Fibroblast of pulmonary artery (primary cell): ENCODE measurements around the gene ZDHHC22.

Experiments used
- DNase-seq: peaks from one replicate; pipeline ENCODE4 v3.0.0-alpha.2; 2010; ENCODE audit warnings: low read depth
- H3K4me3 ChIP-seq: replicated peaks from 2 replicates; pipeline ENCODE4 v1.5.1; 2011; ENCODE audit warnings: low read depth, mild to moderate bottlenecking, control low read depth, low read length, moderate library complexity
- TF ChIP-seq, protein P1 (sequence below): IDR thresholded peaks from 2 replicates; pipeline ENCODE4 v1.5.1; 2011; ENCODE audit warnings: mild to moderate bottlenecking, control low read depth, low read length, inconsistent platforms; ENCODE audit errors: missing control alignments

Gene ZDHHC22

DNA sequence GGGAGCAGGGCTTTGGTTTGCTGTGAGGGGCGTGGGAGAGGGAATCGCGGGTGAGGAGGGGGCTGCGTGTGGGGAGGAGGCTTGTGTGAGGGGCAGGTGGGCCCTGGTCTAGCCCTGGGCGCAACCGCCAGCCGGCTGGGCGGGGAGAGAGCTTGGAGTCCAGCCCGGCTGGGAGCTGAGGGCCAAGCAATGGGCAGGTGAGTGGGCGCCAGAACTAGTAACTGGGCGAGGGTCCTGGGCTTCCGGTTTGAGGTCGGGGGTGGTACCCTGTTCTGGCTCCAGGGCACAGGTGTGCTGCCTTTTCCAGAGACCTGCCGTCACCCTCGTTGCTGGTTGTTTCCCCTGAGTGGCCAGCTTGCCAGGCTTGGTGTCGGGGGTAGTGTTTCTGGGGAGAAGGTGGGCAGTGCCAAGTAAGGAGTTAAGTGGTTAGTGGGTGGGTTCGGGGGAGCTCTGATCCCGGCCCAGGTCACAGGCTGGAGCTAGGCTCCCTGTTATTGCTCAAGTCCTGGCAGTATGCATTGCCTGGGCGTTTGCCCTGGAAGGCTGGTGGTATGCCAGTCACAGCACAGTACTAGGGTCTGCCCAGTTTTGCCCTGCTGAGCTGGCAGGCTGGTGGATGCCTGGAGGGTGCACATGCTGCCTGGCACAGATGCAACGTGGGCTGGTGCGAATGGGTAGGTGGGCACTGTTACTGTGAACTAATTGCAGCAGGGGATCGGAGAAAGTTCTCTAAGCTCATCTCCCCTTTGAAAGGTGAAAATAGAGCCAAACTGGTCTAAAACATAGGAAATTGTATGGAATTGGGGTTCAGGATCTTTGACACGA lies 42.9 kb downstream of the ZDHHC22 start:
- DNase-seq, result no peak
- peak overlapping the region; percentile 97 for H3K4me3 ChIP-seq
- TF ChIP-seq, protein P1, sequence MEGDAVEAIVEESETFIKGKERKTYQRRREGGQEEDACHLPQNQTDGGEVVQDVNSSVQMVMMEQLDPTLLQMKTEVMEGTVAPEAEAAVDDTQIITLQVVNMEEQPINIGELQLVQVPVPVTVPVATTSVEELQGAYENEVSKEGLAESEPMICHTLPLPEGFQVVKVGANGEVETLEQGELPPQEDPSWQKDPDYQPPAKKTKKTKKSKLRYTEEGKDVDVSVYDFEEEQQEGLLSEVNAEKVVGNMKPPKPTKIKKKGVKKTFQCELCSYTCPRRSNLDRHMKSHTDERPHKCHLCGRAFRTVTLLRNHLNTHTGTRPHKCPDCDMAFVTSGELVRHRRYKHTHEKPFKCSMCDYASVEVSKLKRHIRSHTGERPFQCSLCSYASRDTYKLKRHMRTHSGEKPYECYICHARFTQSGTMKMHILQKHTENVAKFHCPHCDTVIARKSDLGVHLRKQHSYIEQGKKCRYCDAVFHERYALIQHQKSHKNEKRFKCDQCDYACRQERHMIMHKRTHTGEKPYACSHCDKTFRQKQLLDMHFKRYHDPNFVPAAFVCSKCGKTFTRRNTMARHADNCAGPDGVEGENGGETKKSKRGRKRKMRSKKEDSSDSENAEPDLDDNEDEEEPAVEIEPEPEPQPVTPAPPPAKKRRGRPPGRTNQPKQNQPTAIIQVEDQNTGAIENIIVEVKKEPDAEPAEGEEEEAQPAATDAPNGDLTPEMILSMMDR, result no peak

DNA sequence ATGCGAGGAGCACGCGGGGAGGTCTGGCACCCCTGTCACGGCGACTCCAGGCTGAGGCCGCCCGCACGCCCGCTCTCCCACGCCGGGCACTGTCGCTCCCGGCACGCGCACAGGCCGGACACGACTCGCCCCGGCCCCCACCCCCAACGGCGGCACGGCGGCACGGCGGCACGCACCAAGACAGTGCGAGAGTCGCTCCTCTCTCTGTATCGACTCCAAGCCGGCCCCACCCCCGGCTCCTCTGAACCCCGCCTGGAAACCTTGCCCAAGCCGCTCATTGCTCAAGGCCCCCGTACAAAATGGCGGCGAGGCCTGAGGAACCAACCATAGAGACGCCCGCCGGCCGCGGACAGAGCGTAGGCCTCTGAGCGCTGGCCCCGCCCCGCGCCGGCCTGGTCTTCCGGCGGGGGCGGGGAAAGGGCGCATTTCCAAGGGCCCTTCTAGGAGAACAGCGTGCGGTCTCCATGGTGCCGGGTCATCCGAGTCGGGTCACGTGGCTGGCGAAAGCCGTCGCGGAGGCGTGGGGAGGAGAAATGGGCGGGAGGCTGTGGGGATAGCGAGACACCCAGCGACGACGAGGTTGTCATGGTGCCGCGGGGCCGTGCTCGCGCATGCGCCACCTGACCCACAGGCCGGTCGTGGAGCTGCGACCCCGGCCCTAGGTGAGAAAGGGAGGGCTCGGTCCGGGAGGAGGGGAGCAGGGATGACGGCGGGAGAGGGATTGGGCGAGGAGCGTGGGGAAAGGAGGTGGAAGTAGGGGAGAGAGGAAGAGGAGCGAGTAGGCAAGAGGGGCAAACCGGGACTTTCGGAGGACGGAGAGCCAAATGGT lies 43.7 kb downstream of the ZDHHC22 start, which contains the start of gene CIPC:
TSS of gene CIPC (plus strand) at position 559 of the 829 bp plus-strand sequence. CDS start 7,451 bp downstream, outside the sequence.
- peak; percentile 99 for DNase-seq
- TF ChIP-seq, protein P1, result no peak
- H3K4me3 ChIP-seq, result peak within 1 kb of the TSS; percentile 97

- H3K4me3 ChIP-seq, result peak overlapping the region; percentile 59
- no peak for DNase-seq
- TF ChIP-seq, protein P1, result no peak
Observed at GRCh38 chr14:77097006-77097699, 44.4 kb downstream of the ZDHHC22 start.

DNA sequence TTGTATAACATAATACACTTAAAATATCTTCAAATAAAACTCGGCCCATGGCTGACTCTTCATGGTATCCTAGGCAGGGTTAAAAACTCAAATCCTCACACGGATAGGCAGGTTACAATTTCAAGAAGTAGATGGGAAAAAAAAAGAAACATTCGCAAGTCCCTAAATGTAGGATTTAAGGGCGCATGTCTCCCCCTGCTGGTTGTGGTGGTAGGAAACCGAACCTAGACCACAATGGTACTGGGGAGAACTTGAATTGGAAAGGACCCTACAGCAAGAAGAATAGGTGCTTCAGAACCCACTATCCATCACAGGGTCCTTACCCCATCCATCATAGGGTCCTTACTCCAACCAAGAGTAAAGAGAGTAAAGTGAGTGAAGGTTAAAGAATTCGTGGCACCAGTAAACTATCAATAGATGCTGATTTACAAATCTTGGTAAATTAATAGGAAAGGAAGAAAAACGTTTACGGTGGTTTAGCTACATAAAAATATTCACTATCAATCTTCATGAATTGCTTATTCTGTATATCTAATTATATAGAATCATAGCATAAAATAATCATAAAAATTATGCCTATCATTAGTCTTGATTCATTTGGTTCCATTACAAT lies 46.8 kb downstream of the ZDHHC22 start:
- DNase-seq, result peak; percentile 91
- TF ChIP-seq, protein P1, result peak; percentile 93

DNA sequence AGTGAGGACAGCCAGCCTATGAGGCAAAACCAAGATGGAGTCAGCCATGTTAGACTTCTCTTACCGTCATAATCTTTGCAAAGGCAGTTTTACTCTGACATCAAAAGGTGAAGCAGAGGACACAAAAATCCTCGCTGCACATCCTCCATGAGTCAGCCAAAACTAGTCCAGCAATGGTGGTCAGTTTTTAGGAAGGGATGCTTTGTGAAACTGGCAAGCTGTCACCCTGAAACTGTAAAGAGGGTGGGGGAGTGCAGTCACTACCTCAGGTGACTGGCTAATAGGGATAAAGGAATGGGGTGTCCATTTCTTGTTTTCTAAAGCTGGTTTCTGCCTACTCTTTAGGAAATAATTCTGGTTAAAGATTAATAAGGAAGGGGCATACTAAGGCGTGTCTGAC lies 48.9 kb downstream of the ZDHHC22 start:
- DNase-seq, result no peak
- TF ChIP-seq, protein P1, result no peak
- no peak overlapping the region for H3K4me3 ChIP-seq

More for the DNA sequence above, 46.8 kb downstream of the ZDHHC22 start:
- no peak overlapping the region for H3K4me3 ChIP-seq

DNA sequence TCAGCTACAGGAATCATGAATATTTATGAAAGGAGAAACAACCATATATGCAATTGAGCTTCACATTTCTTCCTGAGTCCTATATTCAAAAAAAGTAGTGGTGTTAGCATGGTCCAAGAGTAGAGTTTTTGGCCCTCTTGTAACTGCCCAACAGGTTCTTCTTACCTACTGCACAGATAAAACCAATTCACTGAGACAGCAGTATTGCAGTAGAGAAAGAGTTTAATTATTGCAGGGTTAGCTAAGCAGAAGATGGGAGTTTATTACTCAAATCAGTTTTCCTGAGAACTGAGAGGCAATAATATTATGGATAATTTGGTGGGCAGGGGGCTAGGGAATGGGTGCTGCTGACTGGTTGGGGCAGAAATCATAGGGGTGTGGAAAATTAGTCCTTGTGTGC lies 50.1 kb downstream of the ZDHHC22 start:
- DNase-seq, result no peak
- H3K4me3 ChIP-seq, result no peak overlapping the region
- TF ChIP-seq, protein P1, result no peak
